ENCODE data around the gene PHKB.

Gene PHKB

DNA sequence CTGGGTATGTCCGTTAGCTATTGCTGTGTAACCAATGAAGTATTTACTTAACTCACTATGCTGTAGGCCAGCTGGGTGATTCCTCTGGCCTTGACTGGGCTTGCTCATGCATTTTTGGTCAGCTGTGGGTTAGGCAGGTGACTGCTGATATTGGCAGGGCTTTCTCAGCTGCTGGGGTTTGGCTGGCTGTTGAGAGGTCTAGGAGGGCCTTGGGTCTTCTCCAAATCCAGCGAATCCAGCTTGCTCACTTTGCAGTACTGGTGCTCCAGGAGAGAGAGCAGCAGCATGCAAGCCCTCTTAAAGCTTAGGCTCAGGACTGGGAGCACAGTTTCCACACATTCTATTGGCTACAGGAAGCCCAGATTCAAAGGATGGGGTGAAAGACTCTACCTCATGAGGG is 270.1 kb downstream of the PHKB start:
- DNase-seq (ENCODE audit: insufficient read length) (no peak), FAIRE-seq (no peak)
- TF ChIP-seq POLR2AphosphoS5 (IDR thresholded peaks at IDR 0.05; ENCODE audit: low read depth, low read length) (no peak), TAF1 (IDR thresholded peaks at IDR 0.05; ENCODE audit: borderline replicate concordance, low read depth, low read length) (no peak), POLR2A (IDR thresholded peaks at IDR 0.05; ENCODE audit: low read depth, low read length) (no peak)

DNA sequence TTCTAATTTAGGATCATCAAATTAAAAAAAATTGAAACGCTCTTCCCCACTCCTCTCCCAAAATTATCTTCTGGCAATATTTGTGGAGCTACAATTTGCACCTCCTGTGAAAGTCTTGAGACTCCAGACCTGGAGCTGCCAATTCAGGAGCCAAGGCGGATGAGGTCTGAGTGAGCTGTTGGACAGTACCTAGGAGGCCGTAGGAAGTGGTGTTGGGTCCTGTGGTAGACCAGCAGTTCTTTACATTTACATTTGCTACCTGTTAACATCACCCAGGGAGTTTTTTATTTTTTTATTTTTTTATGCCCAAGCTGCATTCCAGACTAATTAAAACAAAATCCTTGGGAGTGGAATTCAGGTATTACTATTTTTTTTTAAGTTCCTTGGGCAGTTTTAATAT is 271.0 kb downstream of the PHKB start:
- FAIRE-seq = no peak
- no peak for DNase-seq (ENCODE audit: insufficient read length)
- TF ChIP-seq POLR2AphosphoS5 (IDR thresholded peaks at IDR 0.05; ENCODE audit: low read depth, low read length) (no peak), POLR2A (IDR thresholded peaks at IDR 0.05; ENCODE audit: low read depth, low read length) (no peak), TAF1 (IDR thresholded peaks at IDR 0.05; ENCODE audit: borderline replicate concordance, low read depth, low read length) (no peak)

DNA sequence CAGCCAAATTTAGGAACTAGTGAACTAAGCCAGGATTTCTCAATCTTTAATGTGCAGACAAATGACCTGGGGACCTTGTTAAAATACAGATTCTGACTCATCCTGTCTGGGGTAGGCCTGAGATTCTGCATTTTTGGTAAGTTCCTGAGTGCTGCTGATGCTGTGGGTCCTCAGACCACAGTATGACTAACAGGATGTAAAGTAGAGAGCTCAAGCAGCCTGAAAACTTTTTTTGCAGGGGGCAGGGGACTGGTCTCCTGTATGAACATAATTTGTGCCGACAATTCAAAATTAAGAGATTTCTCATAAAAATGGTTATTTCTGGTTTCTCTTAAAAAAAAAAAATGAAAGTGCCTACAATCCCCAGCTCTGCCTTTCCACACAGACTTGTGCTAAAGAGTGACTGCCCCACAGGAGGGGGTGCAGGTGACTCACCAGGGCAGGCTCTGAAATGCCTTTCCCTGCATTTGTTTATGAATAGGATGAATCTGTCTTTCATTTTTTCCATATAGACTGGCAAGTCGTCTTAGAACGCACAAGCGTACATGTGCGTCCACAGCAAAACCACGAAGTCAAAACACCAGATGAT is 271.5 kb downstream of the PHKB start:
- FAIRE-seq = no peak
- TF ChIP-seq TAF1 (IDR thresholded peaks at IDR 0.05; ENCODE audit: borderline replicate concordance, low read depth, low read length) (no peak), POLR2A (IDR thresholded peaks at IDR 0.05; ENCODE audit: low read depth, low read length) (no peak), POLR2AphosphoS5 (IDR thresholded peaks at IDR 0.05; ENCODE audit: low read depth, low read length) (no peak)
- DNase-seq (ENCODE audit: insufficient read length) = no peak

DNA sequence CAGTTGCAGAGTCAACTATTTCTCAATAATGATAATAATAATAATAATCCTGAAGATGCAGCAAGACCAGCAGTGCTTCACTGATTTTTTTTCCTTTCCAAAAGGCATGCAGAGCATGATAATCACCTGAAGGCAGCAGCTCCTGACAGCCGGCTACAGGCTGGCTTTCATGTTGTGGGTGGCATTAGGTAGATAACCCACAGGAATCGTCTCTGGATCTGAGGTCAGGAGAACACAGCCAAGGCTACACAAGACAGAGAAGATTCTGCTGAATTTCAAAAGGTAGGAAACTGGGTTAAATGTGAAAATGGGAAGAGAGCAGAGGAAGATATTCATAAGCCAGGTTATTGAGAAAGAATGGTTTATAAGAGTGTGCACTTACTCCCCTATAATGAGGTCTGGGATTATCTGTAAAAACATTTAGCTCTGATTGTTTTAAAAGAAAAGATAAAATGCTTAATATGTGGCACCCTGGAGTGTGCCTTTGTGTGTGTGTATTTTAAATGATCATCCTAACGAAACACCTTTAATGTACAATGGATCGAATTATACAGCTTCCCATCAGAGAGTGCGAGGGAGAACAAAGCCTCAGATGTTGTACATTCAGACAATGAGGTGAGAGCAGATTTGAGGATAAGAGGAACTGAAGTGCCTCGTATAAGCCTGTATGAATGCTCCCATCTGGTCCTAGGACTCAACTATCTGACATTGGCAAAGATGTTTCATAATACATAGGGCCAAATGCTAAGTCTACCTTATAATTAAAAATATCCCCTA is 273.1 kb downstream of the PHKB start:
- FAIRE-seq = no peak
- TF ChIP-seq TAF1 (IDR thresholded peaks at IDR 0.05; ENCODE audit: borderline replicate concordance, low read depth, low read length) (no peak), POLR2A (IDR thresholded peaks at IDR 0.05; ENCODE audit: low read depth, low read length) (no peak), POLR2AphosphoS5 (IDR thresholded peaks at IDR 0.05; ENCODE audit: low read depth, low read length) (no peak)
- no peak for DNase-seq (ENCODE audit: insufficient read length)

DNA sequence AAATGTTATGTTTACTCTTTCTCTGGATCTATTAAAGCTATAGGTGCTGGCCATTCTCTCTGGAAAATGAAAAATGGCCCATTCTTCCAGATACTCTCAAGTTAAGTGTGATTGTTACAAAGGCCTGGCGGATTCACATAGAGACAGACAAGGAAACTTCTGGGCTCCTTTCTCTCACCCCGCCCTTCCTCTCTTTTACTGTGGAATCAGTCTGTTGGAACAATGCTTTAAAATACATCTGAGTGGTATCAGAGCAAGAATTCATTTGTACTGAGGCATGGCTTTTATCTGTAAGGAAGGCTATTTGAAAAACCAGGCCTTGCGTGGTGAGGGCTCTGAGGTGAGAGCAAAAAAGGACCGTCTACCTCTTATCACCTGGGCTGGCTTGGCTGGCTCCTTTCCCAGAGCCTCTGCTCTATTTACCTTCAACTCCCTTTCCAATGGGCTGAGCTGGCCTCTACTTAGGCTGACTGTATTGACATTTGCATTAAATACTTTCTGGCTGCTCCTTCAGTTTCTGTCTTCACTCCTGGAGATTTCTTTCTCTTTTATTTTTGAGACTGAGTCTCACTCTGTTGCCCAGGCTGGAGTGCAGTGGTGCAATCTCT is 274.0 kb downstream of the PHKB start:
- no peak for TF ChIP-seq POLR2A (IDR thresholded peaks at IDR 0.05; ENCODE audit: low read depth, low read length)
- no peak for TF ChIP-seq POLR2AphosphoS5 (IDR thresholded peaks at IDR 0.05; ENCODE audit: low read depth, low read length)
- TF ChIP-seq TAF1 (IDR thresholded peaks at IDR 0.05; ENCODE audit: borderline replicate concordance, low read depth, low read length) = no peak
- no peak for FAIRE-seq
- no peak for DNase-seq (ENCODE audit: insufficient read length)

DNA sequence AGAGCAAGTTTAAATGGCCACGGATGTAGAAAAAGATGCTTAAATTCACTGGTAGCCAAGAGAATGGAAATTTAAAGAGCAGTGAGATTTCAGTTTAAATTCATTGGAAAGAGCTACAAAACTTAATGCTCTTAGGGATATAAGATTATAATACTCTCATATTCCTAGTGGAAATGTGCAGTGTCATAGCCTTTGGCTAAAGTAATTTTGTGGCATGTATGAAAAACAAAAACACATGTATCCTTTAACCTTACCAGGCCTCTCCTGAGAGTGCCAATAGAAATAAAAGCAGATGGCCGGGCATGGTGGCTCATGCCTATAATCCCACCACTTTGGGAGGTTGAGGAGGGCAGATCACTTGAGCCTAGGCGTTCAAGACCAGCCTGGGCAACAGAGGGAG is 289.2 kb downstream of the PHKB start:
- no peak for TF ChIP-seq POLR2AphosphoS5 (IDR thresholded peaks at IDR 0.05; ENCODE audit: low read depth, low read length)
- FAIRE-seq (no peak), DNase-seq (ENCODE audit: insufficient read length) (no peak)

All from GM12892 (cell line).